ENCODE data around the gene KIZ.

DNA sequence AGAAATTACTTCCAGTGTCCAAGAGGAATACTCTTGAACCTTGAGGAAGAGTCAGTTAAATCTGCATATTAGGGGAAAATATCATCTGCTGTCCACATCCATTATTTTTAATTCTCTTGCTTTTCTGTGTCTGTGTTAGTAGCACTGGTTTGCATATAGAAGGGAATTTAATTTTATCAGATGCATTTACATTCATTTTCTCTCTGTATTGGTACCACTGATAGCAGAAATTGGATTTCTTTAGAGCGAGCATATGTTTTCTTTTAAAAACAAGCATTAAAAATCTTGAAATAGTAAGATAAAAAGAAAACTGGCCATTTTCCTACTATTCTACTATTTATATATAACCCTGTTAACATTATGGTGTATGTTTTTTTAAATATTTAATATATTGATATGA lies 83.8 kb downstream of the KIZ start:
- TF ChIP-seq, protein P1, sequence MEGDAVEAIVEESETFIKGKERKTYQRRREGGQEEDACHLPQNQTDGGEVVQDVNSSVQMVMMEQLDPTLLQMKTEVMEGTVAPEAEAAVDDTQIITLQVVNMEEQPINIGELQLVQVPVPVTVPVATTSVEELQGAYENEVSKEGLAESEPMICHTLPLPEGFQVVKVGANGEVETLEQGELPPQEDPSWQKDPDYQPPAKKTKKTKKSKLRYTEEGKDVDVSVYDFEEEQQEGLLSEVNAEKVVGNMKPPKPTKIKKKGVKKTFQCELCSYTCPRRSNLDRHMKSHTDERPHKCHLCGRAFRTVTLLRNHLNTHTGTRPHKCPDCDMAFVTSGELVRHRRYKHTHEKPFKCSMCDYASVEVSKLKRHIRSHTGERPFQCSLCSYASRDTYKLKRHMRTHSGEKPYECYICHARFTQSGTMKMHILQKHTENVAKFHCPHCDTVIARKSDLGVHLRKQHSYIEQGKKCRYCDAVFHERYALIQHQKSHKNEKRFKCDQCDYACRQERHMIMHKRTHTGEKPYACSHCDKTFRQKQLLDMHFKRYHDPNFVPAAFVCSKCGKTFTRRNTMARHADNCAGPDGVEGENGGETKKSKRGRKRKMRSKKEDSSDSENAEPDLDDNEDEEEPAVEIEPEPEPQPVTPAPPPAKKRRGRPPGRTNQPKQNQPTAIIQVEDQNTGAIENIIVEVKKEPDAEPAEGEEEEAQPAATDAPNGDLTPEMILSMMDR (IDR thresholded peaks at IDR 0.05; ENCODE audit: borderline replicate concordance, extremely low read depth, low read length, poor library complexity, severe bottlenecking) = no peak
- no peak for TF ChIP-seq EZH2 (IDR thresholded peaks at IDR 0.05; ENCODE audit: borderline replicate concordance, low read depth, low read length, severe bottlenecking)

Data from DND-41 (cell line).